GM19467 (cell line): ENCODE measurements around the gene IFNA4.
A peak's percentile ranks its signal among the peaks of the same experiment; 100 is the strongest.
"Not testable (repeated sequence)": the region's sequence is repeated elsewhere in the genome, so short reads cannot be mapped to it uniquely, and the experiment has no call there.

Experiments
- ATAC-seq: cut with Tn5 transposase; IDR thresholded peaks from one replicate; pipeline ENCODE4 v1.9.1; 2021; ENCODE audit warnings: mild to moderate bottlenecking, moderate library complexity; ENCODE audit not compliant: unreplicated experiment

Gene IFNA4

GRCh38 chr9:21166560-21166959, 20.8 kb downstream of the IFNA4 start, which contains the start of gene IFNA21:
TSS of gene IFNA21 (minus strand) at chr9:21166660. CDS start at chr9:21166612, 48 bp downstream.
- not testable (repeated sequence) for ATAC-seq

- no peak for ATAC-seq
Observed at GRCh38 chr9:21165516-21165915, 21.9 kb downstream of the IFNA4 start.

- ATAC-seq, result peak; percentile 91
Observed at GRCh38 chr9:21160178-21160577, 27.2 kb downstream of the IFNA4 start.

- no peak for ATAC-seq
Observed at GRCh38 chr9:21155501-21155900, 31.9 kb downstream of the IFNA4 start.

GRCh38 chr9:21154018-21154608, 33.3 kb downstream of the IFNA4 start:
- peak; percentile 73 for ATAC-seq

GRCh38 chr9:21153336-21154017, 33.9 kb downstream of the IFNA4 start:
- no peak for ATAC-seq

GRCh38 chr9:21144603-21145002, 42.8 kb downstream of the IFNA4 start:
- ATAC-seq, result no peak

- peak; percentile 56 for ATAC-seq
Observed at GRCh38 chr9:21141427-21141882, 45.9 kb downstream of the IFNA4 start, which contains the start of gene IFNW1. TSS of gene IFNW1 (minus strand) at chr9:21141832. CDS start at chr9:21141570, 262 bp downstream.

GRCh38 chr9:21137020-21137419, 50.4 kb downstream of the IFNA4 start:
- no peak for ATAC-seq
